Fibroblast of skin of right biceps (primary cell): ENCODE results near the gene MCM5.

Source experiments
- DNase-seq: peaks from one replicate; pipeline ENCODE4 v3.0.0-alpha.2; 2013

MCM5 gene

GRCh38 chr22:35399678-35400500, at the start of gene MCM5:
Gene MCM5, plus strand, starts transcription at chr22:35400140. Its CDS starts 299 bp downstream, at chr22:35400439.
- DNase-seq: peak; percentile 99

- peak; percentile 91 for DNase-seq
Measured at GRCh38 chr22:35350539-35351503, 49.1 kb upstream of the MCM5 start.

- DNase-seq: no peak
Measured at GRCh38 chr22:35352214-35353111, 47.5 kb upstream of the MCM5 start.

GRCh38 chr22:35353318-35353717, 46.6 kb upstream of the MCM5 start:
- no peak for DNase-seq

GRCh38 chr22:35354068-35354467, 45.9 kb upstream of the MCM5 start:
- no peak for DNase-seq

GRCh38 chr22:35357883-35358621, 41.9 kb upstream of the MCM5 start:
- DNase-seq: no peak

- no peak for DNase-seq
Measured at GRCh38 chr22:35359380-35360065, 40.4 kb upstream of the MCM5 start.

GRCh38 chr22:35361001-35361558, 38.9 kb upstream of the MCM5 start:
- DNase-seq: no peak

GRCh38 chr22:35363566-35364086, 36.3 kb upstream of the MCM5 start:
- DNase-seq: no peak

GRCh38 chr22:35364230-35364629, 35.7 kb upstream of the MCM5 start:
- peak; percentile 58 for DNase-seq

- no peak for DNase-seq
Measured at GRCh38 chr22:35367331-35367886, 32.5 kb upstream of the MCM5 start.

GRCh38 chr22:35368386-35368785, 31.6 kb upstream of the MCM5 start:
- no peak for DNase-seq

- no peak for DNase-seq
Measured at GRCh38 chr22:35369996-35370395, 29.9 kb upstream of the MCM5 start.

GRCh38 chr22:35373781-35374180, 26.2 kb upstream of the MCM5 start:
- no peak for DNase-seq

GRCh38 chr22:35375031-35375430, 24.9 kb upstream of the MCM5 start:
- DNase-seq: peak; percentile 74

GRCh38 chr22:35375526-35375925, 24.4 kb upstream of the MCM5 start:
- DNase-seq: peak; percentile 17

- peak; percentile 99 for DNase-seq
Measured at GRCh38 chr22:35376728-35377472, 23.0 kb upstream of the MCM5 start.

GRCh38 chr22:35377735-35378134, 22.2 kb upstream of the MCM5 start:
- DNase-seq: no peak

GRCh38 chr22:35378621-35379020, 21.3 kb upstream of the MCM5 start:
- no peak for DNase-seq
